DND-41 (cell line): ENCODE data around the gene ZFP36.

Experiments used
- CTCF ChIP-seq: IDR thresholded peaks from 2 replicates; pipeline ENCODE4 v1.5.1; 2012; ENCODE audit warnings: borderline replicate concordance, low read length, moderate library complexity, mild to moderate bottlenecking; ENCODE audit not compliant: poor library complexity, severe bottlenecking; ENCODE audit errors: extremely low read depth
- EZH2 ChIP-seq: IDR thresholded peaks from 3 replicates; pipeline ENCODE4 v1.6.1; 2012; ENCODE audit warnings: borderline replicate concordance, low read depth, mild to moderate bottlenecking, moderate library complexity, low read length, inconsistent platforms; ENCODE audit not compliant: severe bottlenecking

DNA sequence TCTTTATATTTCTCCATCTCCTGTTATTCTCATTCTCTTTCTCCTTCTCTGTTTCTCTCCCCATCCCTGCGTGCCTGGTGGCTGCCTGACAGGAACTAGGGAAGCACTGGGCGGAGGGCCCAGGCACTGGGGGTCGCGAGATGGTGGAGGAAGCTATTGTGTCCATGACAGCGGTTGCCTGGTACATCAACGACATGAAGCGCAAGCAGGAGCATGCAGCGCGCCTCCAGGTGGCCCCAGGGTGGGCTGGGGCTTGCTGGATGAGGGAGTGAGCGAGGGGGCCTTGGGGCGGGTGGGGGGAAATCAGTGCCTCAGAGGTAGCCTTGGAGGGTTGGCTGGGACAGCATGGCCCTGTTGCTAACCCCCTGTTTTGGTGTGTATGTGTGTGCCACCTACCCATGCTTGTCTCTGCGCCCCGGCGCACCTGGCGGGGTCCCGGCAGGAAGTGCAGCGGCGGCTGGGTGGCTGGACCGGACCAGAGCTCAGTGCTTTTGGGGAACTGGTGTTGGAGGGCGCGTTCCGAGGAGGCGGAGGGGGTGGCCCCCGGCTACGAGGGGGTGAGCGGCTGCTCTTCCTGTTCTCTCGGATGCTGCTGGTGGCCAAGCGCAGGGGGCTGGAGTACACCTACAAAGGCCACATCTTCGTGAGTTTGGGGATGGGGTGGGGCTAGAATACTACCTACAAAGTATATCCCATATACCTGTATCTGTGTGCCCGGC lies 11.0 kb downstream of the ZFP36 start:
- no peak for TF ChIP-seq EZH2
- no peak for TF ChIP-seq CTCF
